ENCODE data around the gene TFB1M.
"Not testable (repeated sequence)": the region's sequence is repeated elsewhere in the genome, so short reads cannot be mapped to it uniquely, and the experiment has no call there.

Gene TFB1M

GRCh38 chr6:155327326-155328073 is 13.2 kb upstream of the TFB1M start:
- TF ChIP-seq JUND (IDR thresholded peaks at IDR 0.05; ENCODE audit: low read depth): no peak
- DNase-seq (ENCODE audit: low read depth in 1 of 2, low spot score in 1 of 2): peak in 1 of 2 experiments; percentile 51
- in situ Hi-C loops (cut with HindIII; ENCODE audit: low pct_unique_long_range_greater_than_20kb, low sequenced_read_pairs): no loop called here

- no peak for DNase-seq (ENCODE audit: low read depth in 1 of 2, low spot score in 1 of 2)
- no peak for TF ChIP-seq JUND (IDR thresholded peaks at IDR 0.05; ENCODE audit: low read depth)
- in situ Hi-C loops (cut with HindIII; ENCODE audit: low pct_unique_long_range_greater_than_20kb, low sequenced_read_pairs): no loop called here
These were observed 11.6 kb upstream of the TFB1M start for GRCh38 chr6:155325700-155326516.

GRCh38 chr6:155324993-155325392 is 10.7 kb upstream of the TFB1M start:
- DNase-seq (ENCODE audit: low read depth in 1 of 2, low spot score in 1 of 2): no peak
- no peak for TF ChIP-seq JUND (IDR thresholded peaks at IDR 0.05; ENCODE audit: low read depth)
- in situ Hi-C loops (cut with HindIII; ENCODE audit: low pct_unique_long_range_greater_than_20kb, low sequenced_read_pairs): no loop called here

GRCh38 chr6:155324172-155324571 is 9.9 kb upstream of the TFB1M start:
- no peak for TF ChIP-seq JUND (IDR thresholded peaks at IDR 0.05; ENCODE audit: low read depth)
- DNase-seq (ENCODE audit: low read depth in 1 of 2, low spot score in 1 of 2): no peak
- in situ Hi-C loops (cut with HindIII; ENCODE audit: low pct_unique_long_range_greater_than_20kb, low sequenced_read_pairs): no loop called here

- in situ Hi-C loops (cut with HindIII; ENCODE audit: low pct_unique_long_range_greater_than_20kb, low sequenced_read_pairs): no loop called here
- no peak for TF ChIP-seq JUND (IDR thresholded peaks at IDR 0.05; ENCODE audit: low read depth)
- no peak for DNase-seq (ENCODE audit: low read depth in 1 of 2, low spot score in 1 of 2)
These were observed 5.6 kb upstream of the TFB1M start for GRCh38 chr6:155319902-155320301.

- in situ Hi-C loops (cut with HindIII; ENCODE audit: low pct_unique_long_range_greater_than_20kb, low sequenced_read_pairs): no loop called here
- no peak for TF ChIP-seq JUND (IDR thresholded peaks at IDR 0.05; ENCODE audit: low read depth)
- DNase-seq (ENCODE audit: low read depth in 1 of 2, low spot score in 1 of 2): no peak
These were observed 2.9 kb upstream of the TFB1M start for GRCh38 chr6:155317186-155317585.

GRCh38 chr6:155316419-155316818 is 2.1 kb upstream of the TFB1M start:
- no peak for TF ChIP-seq JUND (IDR thresholded peaks at IDR 0.05; ENCODE audit: low read depth)
- in situ Hi-C loops (cut with HindIII; ENCODE audit: low pct_unique_long_range_greater_than_20kb, low sequenced_read_pairs): no loop called here
- no peak for DNase-seq (ENCODE audit: low read depth in 1 of 2, low spot score in 1 of 2)

GRCh38 chr6:155315516-155315871 is 1.2 kb upstream of the TFB1M start:
- DNase-seq (ENCODE audit: low read depth in 1 of 2, low spot score in 1 of 2): no peak
- no peak for TF ChIP-seq JUND (IDR thresholded peaks at IDR 0.05; ENCODE audit: low read depth)

GRCh38 chr6:155314773-155315515 is 660 bp upstream of the TFB1M start:
- in situ Hi-C loops (cut with HindIII; ENCODE audit: low pct_unique_long_range_greater_than_20kb, low sequenced_read_pairs): no loop called here
- TF ChIP-seq JUND (IDR thresholded peaks at IDR 0.05; ENCODE audit: low read depth): no peak
- no peak for DNase-seq (ENCODE audit: low read depth in 1 of 2, low spot score in 1 of 2)

More at GRCh38 chr6:155315516-155315871, 1.2 kb upstream of the TFB1M start:
- in situ Hi-C loops (cut with HindIII; ENCODE audit: low pct_unique_long_range_greater_than_20kb, low sequenced_read_pairs): no loop called here

- in situ Hi-C loops (cut with HindIII; ENCODE audit: low pct_unique_long_range_greater_than_20kb, low sequenced_read_pairs): no loop called here
- TF ChIP-seq JUND (IDR thresholded peaks at IDR 0.05; ENCODE audit: low read depth): no peak
- peak in 1 of 2 experiments; percentile 16 for DNase-seq (ENCODE audit: low read depth in 1 of 2, low spot score in 1 of 2)
These were observed 637 bp downstream of the TFB1M start for GRCh38 chr6:155313602-155314091.

- in situ Hi-C loops (cut with HindIII; ENCODE audit: low pct_unique_long_range_greater_than_20kb, low sequenced_read_pairs); DNase-seq (ENCODE audit: low read depth in 1 of 2, low spot score in 1 of 2): not testable (repeated sequence)
These were observed 1.3 kb downstream of the TFB1M start for GRCh38 chr6:155312950-155313349.

GRCh38 chr6:155311583-155311982 is 2.7 kb downstream of the TFB1M start:
- TF ChIP-seq JUND (IDR thresholded peaks at IDR 0.05; ENCODE audit: low read depth): no peak
- DNase-seq (ENCODE audit: low read depth in 1 of 2, low spot score in 1 of 2): no peak
- in situ Hi-C loops (cut with HindIII; ENCODE audit: low pct_unique_long_range_greater_than_20kb, low sequenced_read_pairs): no loop called here

Measured in T47D (cell line).